SK-N-SH (cell line): ENCODE measurements around the gene TMPRSS9.

Experiments used
- CTCF ChIP-seq: fragments of 200-600 bp; sonication (generic); IDR thresholded peaks from 2 replicates; pipeline ENCODE4 v1.6.1; 2017; ENCODE audit warnings: antibody characterized with exemption, mild to moderate bottlenecking, moderate library complexity
- EP300 ChIP-seq, 2 experiments: IDR thresholded peaks; 2 replicates each; pipeline versions ENCODE4 v1.4.0 to v1.6.1; 2012; ENCODE audit warnings: borderline replicate concordance in 1 of 2, low read depth in 1 of 2, low read length in 1 of 2
- FOSL2 ChIP-seq: IDR thresholded peaks from 2 replicates; pipeline ENCODE4 v1.4.0; 2012; ENCODE audit warnings: low read depth, mild to moderate bottlenecking, moderate library complexity, borderline replicate concordance
- MAX ChIP-seq: IDR thresholded peaks from 2 replicates; pipeline ENCODE4 v1.4.0; 2012; ENCODE audit warnings: low read depth
- SIN3A ChIP-seq: IDR thresholded peaks from 2 replicates; pipeline ENCODE4 v1.6.1; 2012; ENCODE audit warnings: low read depth, mild to moderate bottlenecking, low read length, moderate library complexity, borderline replicate concordance
- YY1 ChIP-seq: IDR thresholded peaks from 2 replicates; pipeline ENCODE4 v1.4.0; 2012; ENCODE audit warnings: low read depth, mild to moderate bottlenecking

GRCh38 chr19:2327773-2328400 is 32.2 kb upstream of the TMPRSS9 start:
- no peak for TF ChIP-seq CTCF
- TF ChIP-seq YY1: no peak
- 0 out of 2 replicates have a peak, but pooled peaks have one; percentile 14 for TF ChIP-seq SIN3A
- no peak for TF ChIP-seq MAX
- TF ChIP-seq FOSL2: no peak
- TF ChIP-seq EP300 (IDR thresholded peaks at IDR 0.05; ENCODE audit: borderline replicate concordance in 1 of 2, low read depth in 1 of 2, low read length in 1 of 2): no peak
